Kasumi-1 (cell line): ENCODE results near the gene MFAP3.
"Not testable (repeated sequence)": the region's sequence is repeated elsewhere in the genome, so short reads cannot be mapped to it uniquely, and the experiment has no call there.

Experiments used
- DNase-seq, 2 experiments: peaks; one replicate each; lab custom pipeline; 2025; lab: John Stamatoyannopoulos, UW

Gene MFAP3

GRCh38 chr5:154038707-154039457, at the start of gene MFAP3, which contains the start of gene FAM114A2:
Gene MFAP3 (plus strand): TSS chr5:154038967. CDS start chr5:154049723, 10,756 bp downstream.
Gene FAM114A2 (minus strand): TSS chr5:154038910. CDS start chr5:154034953, 3,957 bp downstream.
- peak; percentile 85 to 90 for DNase-seq

- no peak for DNase-seq
Observed at GRCh38 chr5:153991168-153991567, 47.6 kb upstream of the MFAP3 start.

GRCh38 chr5:153998010-153998409, 40.8 kb upstream of the MFAP3 start:
- DNase-seq, result no peak

GRCh38 chr5:153998768-153999167, 40.0 kb upstream of the MFAP3 start:
- no peak for DNase-seq

GRCh38 chr5:153999995-154000394, 38.8 kb upstream of the MFAP3 start:
- DNase-seq, result no peak

GRCh38 chr5:154000703-154001102, 38.1 kb upstream of the MFAP3 start:
- no peak for DNase-seq

- no peak for DNase-seq
Observed at GRCh38 chr5:154002093-154002492, 36.7 kb upstream of the MFAP3 start.

- no peak for DNase-seq
Observed at GRCh38 chr5:154002511-154003020, 36.2 kb upstream of the MFAP3 start.

- DNase-seq, result no peak
Observed at GRCh38 chr5:154005648-154006047, 33.1 kb upstream of the MFAP3 start.

- DNase-seq, result no peak
Observed at GRCh38 chr5:154010660-154011059, 28.1 kb upstream of the MFAP3 start.

GRCh38 chr5:154015071-154015693, 23.6 kb upstream of the MFAP3 start:
- no peak for DNase-seq

- not testable (repeated sequence) for DNase-seq
Observed at GRCh38 chr5:154018919-154019318, 19.8 kb upstream of the MFAP3 start.

- DNase-seq, result no peak
Observed at GRCh38 chr5:154025951-154026350, 12.8 kb upstream of the MFAP3 start.

- peak; percentile 5 to 23 for DNase-seq
Observed at GRCh38 chr5:154031937-154032489, 6.8 kb upstream of the MFAP3 start.

GRCh38 chr5:154034944-154035343, 3.8 kb upstream of the MFAP3 start:
- DNase-seq, result no peak

GRCh38 chr5:154038261-154038706, 483 bp upstream of the MFAP3 start:
- peak; percentile 56 to 60 for DNase-seq

- DNase-seq, result no peak
Observed at GRCh38 chr5:154039458-154039829, 677 bp downstream of the MFAP3 start.

- DNase-seq, result peak; percentile 37 to 56
Observed at GRCh38 chr5:154042766-154043165, 4.0 kb downstream of the MFAP3 start.

- no peak for DNase-seq
Observed at GRCh38 chr5:154044099-154044498, 5.3 kb downstream of the MFAP3 start.

- DNase-seq, result no peak
Observed at GRCh38 chr5:154044581-154044980, 5.8 kb downstream of the MFAP3 start.

GRCh38 chr5:154046486-154046885, 7.7 kb downstream of the MFAP3 start:
- no peak for DNase-seq

- no peak for DNase-seq
Observed at GRCh38 chr5:154047324-154047723, 8.6 kb downstream of the MFAP3 start.

GRCh38 chr5:154049636-154050035, 10.9 kb downstream of the MFAP3 start:
- DNase-seq, result no peak
